Measurements from ENCODE around the gene UBA52. TPM values are rescaled to one million over a fixed set of nuclear protein-coding genes. Genes with fewer than 3 reads are reported as not detected.
"Not testable (repeated sequence)": the region's sequence is repeated elsewhere in the genome, so short reads cannot be mapped to it uniquely, and the experiment has no call there.

UBA52 gene
- total RNA-seq, 4 donors from 2014 or later = 600 to 891 (median 689) TPM

- ATAC-seq (ENCODE audit: low FRiP score) (no peak), DNase-seq (ENCODE audit: low spot score) (no peak)
- no peak for TF ChIP-seq CTCF (IDR thresholded peaks at IDR 0.05)
Observed at GRCh38 chr19:18532168-18532890, 39.3 kb upstream of the UBA52 start.

GRCh38 chr19:18533058-18533457, 38.6 kb upstream of the UBA52 start:
- ATAC-seq (ENCODE audit: low FRiP score) (no peak), DNase-seq (ENCODE audit: low spot score) (no peak)
- TF ChIP-seq CTCF (IDR thresholded peaks at IDR 0.05) = no peak

- no peak for TF ChIP-seq CTCF (IDR thresholded peaks at IDR 0.05)
- ATAC-seq (ENCODE audit: low FRiP score) = no peak
- no peak for DNase-seq (ENCODE audit: low spot score)
Observed at GRCh38 chr19:18536475-18536874, 35.2 kb upstream of the UBA52 start.

- ATAC-seq (ENCODE audit: low FRiP score) = no peak
- no peak for DNase-seq (ENCODE audit: low spot score)
- TF ChIP-seq CTCF (IDR thresholded peaks at IDR 0.05) = no peak
Observed at GRCh38 chr19:18537431-18537830, 34.2 kb upstream of the UBA52 start.

GRCh38 chr19:18538115-18538514, 33.5 kb upstream of the UBA52 start:
- TF ChIP-seq CTCF (IDR thresholded peaks at IDR 0.05) = no peak
- DNase-seq (ENCODE audit: low spot score) (no peak), ATAC-seq (ENCODE audit: low FRiP score) (no peak)

GRCh38 chr19:18539372-18539771, 32.3 kb upstream of the UBA52 start:
- DNase-seq (ENCODE audit: low spot score) (no peak), ATAC-seq (ENCODE audit: low FRiP score) (no peak)
- TF ChIP-seq CTCF (IDR thresholded peaks at IDR 0.05) = no peak

GRCh38 chr19:18540200-18540599, 31.5 kb upstream of the UBA52 start:
- ATAC-seq (ENCODE audit: low FRiP score); DNase-seq (ENCODE audit: low spot score): not testable (repeated sequence)
